HG03520 (cell line): ENCODE data around the gene EFS.
A peak's percentile ranks its signal among the peaks of the same experiment; 100 is the strongest.
"Not testable (repeated sequence)": the region's sequence is repeated elsewhere in the genome, so short reads cannot be mapped to it uniquely, and the experiment has no call there.

Experiments
- ATAC-seq: cut with Tn5 transposase; IDR thresholded peaks from one replicate; pipeline ENCODE4 v1.9.1; 2021; ENCODE audit warnings: mild to moderate bottlenecking, moderate library complexity; ENCODE audit not compliant: unreplicated experiment

EFS gene

DNA sequence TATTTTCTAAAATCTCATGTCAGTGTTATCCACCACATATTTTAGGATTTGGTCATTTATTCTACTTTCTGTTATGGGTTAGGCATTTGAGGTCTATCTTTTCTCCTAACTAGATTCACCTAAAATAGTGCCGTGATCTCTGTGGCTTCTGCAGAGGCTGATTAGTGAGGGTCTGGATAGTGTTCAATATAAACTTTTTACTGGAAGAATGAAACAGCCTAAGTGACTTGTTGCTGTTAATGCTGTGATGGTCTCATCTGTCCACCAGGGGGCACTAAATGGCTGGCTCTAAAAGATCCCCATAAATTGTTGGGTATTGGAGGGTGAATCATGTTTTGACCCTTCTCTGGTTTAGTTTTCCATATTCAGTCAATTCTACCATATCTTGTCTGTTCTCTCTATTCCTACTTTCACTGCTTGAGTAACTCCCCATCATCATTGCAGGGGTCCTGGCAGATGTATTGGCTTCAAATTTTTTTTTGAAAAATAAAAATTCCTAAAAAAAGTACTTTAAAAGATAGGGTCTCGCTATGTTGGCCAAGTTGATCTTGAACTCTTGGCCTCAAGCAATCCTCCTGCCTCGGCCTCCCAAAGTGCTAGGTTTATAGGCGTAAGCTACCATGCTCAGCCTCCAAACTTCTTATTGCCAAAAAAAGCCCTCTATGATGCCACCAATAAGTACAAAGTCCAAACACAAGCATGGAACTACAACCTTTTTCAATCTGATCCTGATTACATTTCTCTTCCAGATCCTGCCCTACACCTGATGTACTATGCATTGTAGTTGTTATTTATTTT lies 36.8 kb downstream of the EFS start:
- no peak for ATAC-seq

DNA sequence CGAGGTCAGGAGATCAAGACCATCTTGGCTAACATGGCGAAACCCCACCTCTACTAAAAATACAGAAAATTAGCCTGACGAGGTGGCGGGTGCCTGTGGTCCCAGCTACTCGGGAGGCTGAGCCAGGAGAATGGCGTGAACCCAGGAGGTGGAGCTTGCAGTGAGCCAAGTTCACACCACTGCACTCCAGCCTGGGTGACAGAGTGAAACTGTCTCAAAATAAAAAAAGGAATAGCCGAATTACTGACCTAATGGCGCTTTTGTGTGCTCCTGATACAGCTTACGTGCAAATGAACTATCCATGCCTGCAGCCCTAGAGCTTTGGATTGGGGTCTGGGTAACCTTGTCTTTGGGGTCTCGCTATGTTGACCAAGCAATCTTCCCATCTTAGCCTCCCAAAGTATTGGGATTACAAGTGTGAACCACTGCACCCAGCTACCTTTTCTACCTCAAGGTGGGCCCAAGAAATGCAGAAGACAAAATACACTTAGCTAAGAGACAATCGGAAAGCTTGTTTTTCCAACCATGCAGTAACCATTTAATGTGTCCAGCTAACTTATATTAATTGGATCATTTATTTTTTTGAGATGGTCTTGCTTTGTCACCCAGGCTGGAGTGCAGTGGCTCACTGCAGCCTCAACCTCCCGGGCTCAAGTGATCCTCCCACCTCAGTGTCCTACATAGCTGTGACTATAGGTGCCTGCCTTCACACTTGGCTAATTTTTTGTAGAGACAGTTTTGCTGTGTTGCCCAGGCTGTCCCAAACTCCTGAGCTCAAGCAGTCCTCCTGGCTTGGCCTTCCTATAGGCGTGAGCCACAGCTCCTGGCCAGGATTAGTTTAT lies 38.3 kb downstream of the EFS start:
- ATAC-seq: no peak

DNA sequence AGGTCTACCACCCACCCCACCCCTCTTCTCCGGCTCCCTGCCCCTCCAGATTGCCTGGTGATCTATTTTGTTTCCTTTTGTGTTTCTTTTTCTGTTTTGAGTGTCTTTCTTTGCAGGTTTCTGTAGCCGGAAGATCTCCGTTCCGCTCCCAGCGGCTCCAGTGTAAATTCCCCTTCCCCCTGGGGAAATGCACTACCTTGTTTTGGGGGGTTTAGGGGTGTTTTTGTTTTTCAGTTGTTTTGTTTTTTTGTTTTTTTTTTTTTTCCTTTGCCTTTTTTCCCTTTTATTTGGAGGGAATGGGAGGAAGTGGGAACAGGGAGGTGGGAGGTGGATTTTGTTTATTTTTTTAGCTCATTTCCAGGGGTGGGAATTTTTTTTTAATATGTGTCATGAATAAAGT lies 39.2 kb downstream of the EFS start:
- not testable (repeated sequence) for ATAC-seq

DNA sequence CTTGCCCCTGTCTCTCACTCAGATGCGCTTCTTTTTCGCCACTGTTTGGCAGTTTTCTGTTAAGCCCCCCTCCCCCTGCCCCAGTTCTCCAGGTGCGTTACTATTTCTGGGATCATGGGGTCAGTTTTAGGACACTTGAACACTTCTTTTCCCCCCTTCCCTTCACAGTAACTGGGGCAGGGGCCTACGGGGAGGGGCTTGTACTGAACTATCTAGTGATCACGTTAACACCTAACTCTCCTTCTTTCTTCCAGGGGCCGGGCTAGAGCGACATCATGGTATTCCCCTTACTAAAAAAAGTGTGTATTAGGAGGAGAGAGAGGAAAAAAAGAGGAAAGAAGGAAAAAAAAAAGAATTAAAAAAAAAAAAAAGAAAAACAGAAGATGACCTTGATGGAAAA lies 40.0 kb downstream of the EFS start:
- ATAC-seq: no peak

DNA sequence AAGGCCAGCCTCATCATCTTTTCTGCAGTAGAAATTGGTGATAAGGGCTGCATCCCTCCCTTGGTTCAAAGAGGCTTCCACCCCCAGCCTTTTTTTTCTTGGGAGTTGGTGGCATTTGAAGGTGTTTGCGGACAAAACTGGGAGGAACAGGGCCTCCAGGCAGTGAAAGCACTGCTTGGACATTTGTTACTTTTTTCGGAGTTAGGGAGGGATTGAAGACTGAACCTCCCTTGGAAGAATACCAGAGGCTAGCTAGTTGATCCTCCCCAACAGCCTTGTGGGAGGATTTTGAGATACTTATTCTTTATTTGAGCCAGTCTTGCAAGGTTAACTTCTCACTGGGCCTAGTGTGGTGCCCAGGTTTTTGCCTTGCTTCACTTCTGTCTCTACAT lies 40.5 kb downstream of the EFS start:
- ATAC-seq: no peak

DNA sequence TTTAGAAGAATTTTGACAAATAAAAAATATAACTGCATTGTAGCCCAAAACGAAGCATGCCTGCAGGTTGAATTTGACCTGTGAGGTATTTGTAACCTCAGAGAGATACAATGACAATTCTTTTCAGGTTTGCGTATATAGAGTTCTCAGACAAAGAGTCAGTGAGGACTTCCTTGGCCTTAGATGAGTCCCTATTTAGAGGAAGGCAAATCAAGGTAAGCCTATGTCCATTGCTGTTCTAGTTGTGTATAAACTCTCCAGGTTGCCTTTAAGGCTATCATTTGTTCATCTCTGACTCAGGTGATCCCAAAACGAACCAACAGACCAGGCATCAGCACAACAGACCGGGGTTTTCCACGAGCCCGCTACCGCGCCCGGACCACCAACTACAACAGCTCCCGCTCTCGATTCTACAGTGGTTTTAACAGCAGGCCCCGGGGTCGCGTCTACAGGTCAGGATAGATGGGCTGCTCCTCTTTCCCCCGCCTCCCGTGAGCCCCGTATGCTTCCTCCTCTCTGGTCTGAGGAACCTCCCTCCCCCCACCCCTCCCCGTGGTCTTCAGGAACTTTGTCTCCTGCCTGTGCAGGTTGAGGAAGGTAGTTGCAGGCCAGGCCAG lies 41.0 kb downstream of the EFS start:
- ATAC-seq: no peak

DNA sequence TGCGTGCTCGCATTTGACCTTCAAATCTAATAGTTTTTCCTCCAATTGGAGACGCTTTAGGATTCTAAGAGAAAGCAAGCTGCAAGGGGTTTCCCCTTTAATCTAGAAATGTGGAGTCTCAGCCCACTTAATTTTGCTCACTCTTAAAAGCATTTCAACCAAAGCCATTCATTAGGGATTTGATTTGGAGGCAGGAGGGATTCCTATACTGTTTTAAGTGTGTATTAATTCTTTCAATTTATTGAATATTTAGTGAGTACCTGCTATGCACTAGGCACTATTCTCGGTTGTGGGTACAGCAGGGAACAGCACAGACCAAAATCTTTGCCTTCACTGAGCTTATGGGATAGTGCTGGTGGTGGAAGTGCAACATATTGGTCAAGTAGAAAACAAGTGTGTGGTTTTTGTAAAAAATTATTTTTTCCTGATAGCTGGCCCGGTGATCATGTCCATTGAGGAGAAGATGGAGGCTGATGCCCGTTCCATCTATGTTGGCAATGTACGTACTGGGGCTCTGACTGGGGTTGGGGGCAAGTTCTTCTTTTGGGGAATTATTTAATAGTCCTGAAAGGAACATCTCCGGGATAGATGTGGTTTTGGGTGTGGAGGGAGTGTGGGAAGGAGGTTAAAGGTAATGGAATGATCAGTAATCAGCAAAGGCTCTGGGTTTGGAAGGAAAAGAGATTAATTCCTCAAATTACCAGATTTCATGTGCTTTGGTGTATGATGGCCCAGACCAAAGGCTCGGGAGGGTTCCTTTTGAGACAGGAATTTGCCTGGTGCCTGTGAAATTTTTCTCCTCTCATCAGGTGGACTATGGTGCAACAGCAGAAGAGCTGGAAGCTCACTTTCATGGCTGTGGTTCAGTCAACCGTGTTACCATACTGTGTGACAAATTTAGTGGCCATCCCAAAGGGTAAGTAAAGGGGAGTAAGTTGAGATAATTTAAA lies 42.1 kb downstream of the EFS start:
- no peak for ATAC-seq

DNA sequence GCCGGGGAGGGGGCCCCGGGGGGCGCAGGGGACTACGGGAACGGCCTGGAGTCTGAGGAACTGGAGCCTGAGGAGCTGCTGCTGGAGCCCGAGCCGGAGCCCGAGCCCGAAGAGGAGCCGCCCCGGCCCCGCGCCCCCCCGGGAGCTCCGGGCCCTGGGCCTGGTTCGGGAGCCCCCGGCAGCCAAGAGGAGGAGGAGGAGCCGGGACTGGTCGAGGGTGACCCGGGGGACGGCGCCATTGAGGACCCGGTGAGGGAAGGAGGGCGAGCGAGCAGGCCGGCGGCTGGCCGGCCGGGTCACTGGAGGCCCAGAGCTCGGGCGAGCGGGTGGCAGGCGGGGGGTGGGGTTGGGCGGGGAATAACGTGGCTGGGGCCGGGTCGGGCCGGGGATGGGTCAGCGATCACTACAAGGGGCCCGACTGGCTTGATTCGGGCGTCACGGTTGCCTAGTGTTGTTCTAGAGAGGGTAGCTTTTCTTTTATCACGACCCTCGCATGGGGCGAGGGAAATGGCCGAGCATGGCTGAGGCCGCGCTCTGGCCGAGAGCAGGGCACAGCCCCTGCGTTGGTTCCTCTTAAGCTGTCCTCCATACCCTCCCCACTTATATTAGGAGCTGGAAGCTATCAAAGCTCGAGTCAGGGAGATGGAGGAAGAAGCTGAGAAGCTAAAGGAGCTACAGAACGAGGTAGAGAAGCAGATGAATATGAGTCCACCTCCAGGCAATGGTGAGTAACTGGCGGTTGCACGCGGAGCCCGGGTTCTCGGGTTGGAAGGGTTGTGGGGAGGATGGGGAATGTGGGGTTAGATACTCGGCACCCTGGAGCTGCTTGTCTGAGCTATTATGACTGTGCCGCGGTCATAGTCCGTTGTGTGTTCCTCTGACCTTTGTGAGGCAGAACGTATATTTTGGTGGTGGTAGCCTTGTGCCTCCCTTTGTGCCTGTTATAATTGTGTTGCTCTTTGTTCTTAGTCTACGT lies 43.1 kb downstream of the EFS start:
- peak; percentile 3 for ATAC-seq

DNA sequence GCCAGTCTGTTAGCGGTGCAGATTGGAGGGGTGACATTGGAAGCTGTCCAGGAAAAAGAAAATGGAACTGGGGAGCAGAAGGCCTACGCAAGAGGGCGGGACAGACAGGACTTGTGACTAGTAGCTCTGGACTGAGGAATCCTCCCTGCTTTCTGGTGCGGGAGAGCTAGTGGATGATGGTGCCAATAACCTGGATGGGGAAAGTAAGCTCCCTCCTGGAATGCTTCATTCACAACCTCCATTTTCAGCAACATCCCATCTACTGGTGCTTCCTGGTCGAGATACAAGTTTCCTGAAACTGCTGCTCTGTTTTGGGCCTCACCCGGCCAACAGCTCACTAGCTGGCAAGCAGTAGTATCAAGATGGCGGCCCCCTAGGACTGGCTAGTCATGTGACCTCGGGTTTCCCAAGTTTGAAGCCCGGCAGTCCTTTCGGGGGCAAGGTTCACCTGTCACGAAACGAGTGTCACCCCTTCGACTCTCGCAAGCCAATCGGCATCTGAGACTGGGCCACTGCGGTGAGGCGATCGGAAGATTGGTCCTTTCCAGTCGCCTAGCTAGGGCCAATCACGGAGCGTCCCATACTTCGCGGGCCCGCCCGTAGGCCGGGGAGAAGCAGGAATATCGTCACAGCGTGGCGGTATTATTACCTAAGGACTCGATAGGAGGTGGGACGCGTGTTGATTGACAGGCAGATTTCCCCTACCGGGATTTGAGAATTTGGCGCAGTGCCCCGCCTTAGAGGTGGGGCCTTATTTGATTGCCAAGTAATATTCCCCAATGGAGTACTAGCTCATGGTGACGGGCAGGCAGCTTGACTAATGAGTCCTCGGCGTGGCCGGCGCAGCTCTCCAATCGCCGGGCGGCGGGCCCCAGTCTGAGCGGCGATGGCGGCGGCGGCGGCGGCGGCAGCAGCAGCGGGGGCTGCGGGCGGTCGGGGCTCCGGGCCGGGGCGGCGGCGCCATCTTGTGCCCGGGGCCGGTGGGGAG lies 44.1 kb downstream of the EFS start, which contains the start of gene PABPN1:
TSS of gene PABPN1 (plus strand) at position 874 of the 988 bp plus-strand sequence. CDS start at position 887, 13 bp downstream.
- ATAC-seq: peak; percentile 85

DNA sequence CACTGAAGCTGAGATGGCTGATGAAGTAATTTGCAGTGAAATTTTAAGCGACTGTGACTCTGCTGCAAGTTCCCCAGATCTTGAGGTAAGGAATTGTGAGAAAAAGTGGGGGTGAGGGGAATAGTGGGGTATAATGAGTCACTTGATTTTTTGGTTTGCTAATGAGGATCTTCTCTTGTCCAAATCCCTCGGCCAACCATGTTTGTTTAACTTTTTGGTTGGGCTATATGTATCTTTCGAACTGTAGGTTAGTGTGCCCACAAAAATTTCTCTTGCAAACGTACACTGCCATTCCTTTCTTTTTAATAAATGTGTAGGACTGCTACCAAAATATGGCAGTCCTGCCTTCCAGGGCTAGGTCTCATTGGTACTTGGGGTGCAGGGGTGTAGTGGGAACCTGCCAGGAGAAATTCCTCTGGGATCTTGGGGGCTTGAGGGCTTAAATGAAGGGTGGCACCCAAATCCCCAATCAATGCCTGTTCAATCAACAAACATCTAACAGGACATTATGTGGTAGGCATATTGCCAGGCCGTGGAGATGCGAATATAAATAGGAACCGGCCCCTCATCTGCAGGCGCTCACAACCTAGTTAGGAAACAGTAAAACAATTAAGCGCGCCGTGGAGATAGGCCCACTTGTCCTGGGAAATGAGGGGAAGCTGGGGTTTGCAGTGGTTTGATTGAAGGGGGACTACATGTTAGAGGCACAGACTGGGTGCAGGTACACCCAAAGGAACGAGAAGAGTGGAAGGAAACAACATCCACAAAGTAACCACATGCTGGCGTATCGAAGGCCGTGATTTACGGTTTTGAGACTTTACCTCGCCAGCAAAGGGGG lies 45.0 kb downstream of the EFS start:
- no peak for ATAC-seq

DNA sequence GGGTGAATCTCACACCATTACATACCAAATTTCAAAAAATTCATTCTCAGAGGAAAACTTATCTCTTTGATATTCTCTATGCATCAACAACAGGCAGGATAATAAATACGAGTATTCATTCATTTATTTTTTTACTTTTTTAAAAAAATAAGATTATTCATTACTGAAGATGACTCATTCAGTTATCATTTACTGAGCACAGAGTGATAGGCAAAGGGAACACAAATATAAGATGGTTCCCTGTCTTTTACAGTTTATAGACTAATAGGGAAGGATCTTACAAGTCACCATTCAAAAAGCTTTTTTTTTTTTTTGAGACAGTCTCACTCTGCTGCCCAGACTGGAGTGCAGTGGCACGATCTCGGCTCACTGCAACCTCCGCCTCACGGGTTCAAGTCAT lies 48.7 kb downstream of the EFS start:
- no peak for ATAC-seq

DNA sequence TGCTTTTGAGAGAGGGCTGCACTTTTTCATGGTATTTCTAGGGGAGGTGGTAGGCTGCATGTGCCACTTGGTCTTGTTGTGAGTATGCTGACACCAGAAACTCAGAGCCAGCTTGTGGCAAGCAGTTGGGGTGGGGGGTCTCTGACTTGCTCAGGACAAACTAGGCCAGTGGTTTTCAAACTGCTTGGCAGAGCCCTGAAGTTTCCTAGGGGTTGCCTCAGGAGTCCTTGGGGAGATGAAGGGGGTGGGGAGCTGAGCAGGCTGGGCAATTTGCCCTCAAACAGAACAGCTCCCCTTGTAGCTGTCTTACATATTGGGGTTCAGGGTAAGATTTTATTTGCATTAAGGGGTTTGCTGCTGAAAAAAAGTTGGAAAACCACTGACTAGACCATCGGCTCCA lies 54.4 kb downstream of the EFS start:
- no peak for ATAC-seq

DNA sequence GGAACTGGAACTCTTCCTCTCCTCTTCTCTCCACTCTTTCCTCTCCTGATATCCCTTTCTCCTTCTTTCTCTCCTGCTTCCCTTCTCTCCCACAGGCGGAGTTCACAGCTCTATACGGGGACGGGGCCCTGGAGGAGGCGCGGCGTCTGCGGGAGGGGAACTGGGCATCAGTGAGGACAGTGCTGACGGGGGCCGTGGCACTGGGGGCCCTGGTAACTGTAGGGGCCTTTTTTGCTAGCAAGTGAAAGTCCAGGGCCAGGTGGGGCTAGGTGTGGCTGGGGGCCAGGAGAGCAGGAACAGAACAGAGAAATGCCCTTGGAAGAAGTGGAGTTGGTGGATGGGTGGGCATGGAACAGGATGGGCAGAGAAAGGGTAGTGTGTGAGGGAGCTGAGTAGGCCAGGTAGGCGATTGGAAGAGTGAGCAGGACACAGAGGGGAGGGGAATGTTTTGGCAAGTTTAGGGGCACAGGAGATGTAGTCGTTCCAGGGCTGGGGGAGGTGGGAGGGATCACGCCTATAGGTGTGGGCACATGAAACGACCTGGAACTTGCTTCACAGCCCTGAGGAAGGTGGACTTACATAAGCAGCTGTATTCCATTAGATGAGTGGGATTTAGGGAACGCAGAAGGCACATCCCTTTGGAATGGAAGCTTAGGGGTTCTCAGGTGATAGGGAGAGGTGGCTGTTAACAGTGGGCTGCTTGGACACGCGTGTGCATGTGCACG lies 56.1 kb downstream of the EFS start:
- ATAC-seq: no peak

DNA sequence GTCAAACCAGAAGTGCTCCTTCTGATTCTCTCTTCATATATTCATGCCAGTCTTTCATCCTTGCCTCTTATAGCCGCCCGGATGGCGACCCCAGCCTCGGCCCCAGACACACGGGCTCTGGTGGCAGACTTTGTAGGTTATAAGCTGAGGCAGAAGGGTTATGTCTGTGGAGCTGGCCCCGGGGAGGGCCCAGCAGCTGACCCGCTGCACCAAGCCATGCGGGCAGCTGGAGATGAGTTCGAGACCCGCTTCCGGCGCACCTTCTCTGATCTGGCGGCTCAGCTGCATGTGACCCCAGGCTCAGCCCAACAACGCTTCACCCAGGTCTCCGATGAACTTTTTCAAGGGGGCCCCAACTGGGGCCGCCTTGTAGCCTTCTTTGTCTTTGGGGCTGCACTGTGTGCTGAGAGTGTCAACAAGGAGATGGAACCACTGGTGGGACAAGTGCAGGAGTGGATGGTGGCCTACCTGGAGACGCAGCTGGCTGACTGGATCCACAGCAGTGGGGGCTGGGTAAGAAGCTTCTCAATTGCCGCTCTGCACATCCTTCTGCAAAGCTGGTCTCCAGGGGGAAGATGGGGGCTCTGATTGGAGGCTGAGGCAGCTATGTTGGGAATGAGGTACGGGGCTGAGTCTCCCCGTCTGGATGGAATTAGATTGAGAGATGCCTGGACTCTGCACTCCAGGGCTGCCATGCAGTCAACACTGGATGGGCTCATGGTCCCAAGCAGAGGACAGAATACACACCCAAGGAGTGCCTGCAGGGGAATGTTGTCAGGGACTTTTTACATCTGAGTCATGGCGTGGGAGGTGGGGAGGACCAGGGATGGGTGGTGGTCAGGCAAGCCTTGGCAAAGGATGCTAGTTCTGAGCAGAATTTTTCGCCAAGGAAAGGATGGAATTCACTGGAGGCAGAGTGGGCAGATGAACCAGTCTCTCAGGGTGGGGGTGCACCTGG lies 57.0 kb downstream of the EFS start:
- ATAC-seq: no peak

DNA sequence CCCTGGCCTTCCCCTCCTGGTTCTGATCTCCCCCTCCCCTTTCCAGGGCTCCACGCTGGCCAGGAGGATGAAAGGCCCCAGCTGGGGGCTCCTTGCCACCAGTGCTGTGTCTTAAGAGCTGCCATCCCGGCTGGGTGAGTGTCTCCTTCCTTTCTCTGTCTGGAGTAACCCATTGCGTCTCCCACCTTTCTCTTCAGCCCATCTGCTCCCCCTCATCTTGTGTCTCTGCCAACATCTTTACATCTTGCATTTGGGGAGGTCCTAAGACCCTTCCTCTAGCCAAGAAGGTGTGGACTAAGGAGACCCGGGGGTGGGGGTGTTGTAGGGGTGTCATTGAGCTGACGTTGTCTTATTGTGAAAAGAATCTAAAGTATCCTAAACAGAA lies 57.8 kb downstream of the EFS start:
- no peak for ATAC-seq
